Measurements from ENCODE around the gene EXOC6. TPM values are rescaled to one million over a fixed set of nuclear protein-coding genes. Genes with fewer than 3 reads are reported as not detected.

The EXOC6 gene
- total and polyA plus RNA-seq, 2 donors: 10.6 to 17.4 TPM

DNA sequence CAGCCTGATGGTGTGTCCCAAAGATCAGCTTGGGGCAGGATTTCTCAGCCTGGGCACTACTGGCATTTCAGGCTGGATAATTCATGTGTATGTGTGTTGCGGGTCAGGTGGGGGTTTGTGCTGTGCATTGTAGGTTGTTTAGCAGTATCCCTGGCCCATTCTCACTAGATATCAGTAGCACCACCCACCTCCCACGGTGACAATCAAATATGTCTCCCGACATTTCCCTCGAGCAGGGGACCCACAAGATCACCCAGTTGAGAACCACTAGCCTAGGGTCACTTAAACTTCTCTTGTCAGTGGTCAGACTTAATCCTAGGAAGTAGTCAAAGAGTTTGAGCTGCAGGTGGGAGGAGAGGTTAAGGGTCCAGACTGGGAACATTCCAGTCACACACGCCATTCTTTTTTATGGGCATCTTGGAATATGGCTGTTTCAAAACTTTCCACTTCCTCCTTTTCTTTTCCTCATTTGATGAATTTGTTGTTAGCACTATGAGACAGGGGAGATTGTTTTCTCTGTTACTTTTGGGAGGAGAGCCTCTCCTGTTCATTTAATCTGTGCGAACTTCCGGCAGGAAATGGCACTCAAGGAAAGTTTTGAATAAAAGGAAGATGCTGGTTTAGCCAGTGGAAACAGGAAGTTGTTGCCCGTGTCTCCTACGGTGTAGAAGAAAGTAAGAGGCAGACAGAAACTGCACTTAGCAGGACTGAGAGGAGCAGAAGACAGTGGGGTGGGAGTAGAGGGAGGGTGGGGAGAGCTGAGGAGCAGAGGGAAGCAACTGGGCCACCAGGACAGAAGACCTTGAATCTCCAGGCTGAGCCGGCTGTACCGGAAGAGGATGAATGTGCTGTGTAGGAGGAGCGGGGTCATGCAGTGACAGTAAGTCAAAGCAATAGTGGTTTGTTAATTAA is 17.6 kb upstream of the EXOC6 start:
- no peaks in the 10 kb centered on the region for H3K27me3 ChIP-seq (ENCODE audit: control insufficient read depth in 2 of 2, insufficient read depth in 1 of 2, low read length in 1 of 2)
- peak in 2 of 9 donors; percentile 26 to 49 for DNase-seq (ENCODE audit: low read depth in 6 of 9, low spot score in 9 of 9)
- H3K36me3 ChIP-seq (ENCODE audit: control insufficient read depth in 2 of 2, insufficient read depth in 2 of 2, low read length in 1 of 2): no peaks in the 10 kb centered on the region
- 45% methylated on average over 12 of the region's 12 CpGs for WGBS
- H3K27ac ChIP-seq (ENCODE audit: low read depth in 1 of 2, low read length in 1 of 2): peak overlapping the region in 1 of 2 donors; percentile 64
- H3K9me3 ChIP-seq (ENCODE audit: control insufficient read depth in 2 of 2, insufficient read depth in 1 of 2, low read length in 1 of 2): no peaks in the 10 kb centered on the region
- H3K4me3 ChIP-seq (ENCODE audit: low read length in 2 of 2): peak overlapping the region; percentile 22 to 32
- peaks cover 3 to 6% of the 10 kb centered on the region in 2 donors for H3K4me1 ChIP-seq (ENCODE audit: control insufficient read depth in 2 of 2, insufficient read depth in 2 of 2, low read length in 2 of 2)

- WGBS: 98% methylated on average over 10 of the region's 10 CpGs
- peaks cover 3 to 6% of the 10 kb centered on the region in 2 donors for H3K4me1 ChIP-seq (ENCODE audit: control insufficient read depth in 2 of 2, insufficient read depth in 2 of 2, low read length in 2 of 2)
- no peak overlapping the region for H3K4me3 ChIP-seq (ENCODE audit: low read length in 2 of 2)
These were observed 16.2 kb upstream of the EXOC6 start for GRCh38 chr10:92832121-92832520.

GRCh38 chr10:92832998-92833650 is 15.2 kb upstream of the EXOC6 start:
- Histone ChIP-seq H3K4me3 (ENCODE audit: low read length in 2 of 2) (no peak overlapping the region), H3K27ac (ENCODE audit: low read depth in 1 of 2, low read length in 1 of 2) (no peak overlapping the region), H3K9me3 (ENCODE audit: control insufficient read depth in 2 of 2, insufficient read depth in 1 of 2, low read length in 1 of 2) (no peaks in the 10 kb centered on the region), H3K4me1 (ENCODE audit: control insufficient read depth in 2 of 2, insufficient read depth in 2 of 2, low read length in 2 of 2) (peaks cover 3 to 6% of the 10 kb centered on the region in 2 donors), H3K27me3 (ENCODE audit: control insufficient read depth in 2 of 2, insufficient read depth in 1 of 2, low read length in 1 of 2) (no peaks in the 10 kb centered on the region), H3K36me3 (ENCODE audit: control insufficient read depth in 2 of 2, insufficient read depth in 2 of 2, low read length in 1 of 2) (no peaks in the 10 kb centered on the region)
- no peak for DNase-seq (ENCODE audit: low read depth in 6 of 9, low spot score in 9 of 9)
- WGBS: 93% methylated on average over 2 of the region's 2 CpGs

More at GRCh38 chr10:92832121-92832520, 16.2 kb upstream of the EXOC6 start:
- Histone ChIP-seq H3K9me3 (ENCODE audit: control insufficient read depth in 2 of 2, insufficient read depth in 1 of 2, low read length in 1 of 2) (no peaks in the 10 kb centered on the region), H3K27ac (ENCODE audit: low read depth in 1 of 2, low read length in 1 of 2) (no peak overlapping the region), H3K36me3 (ENCODE audit: control insufficient read depth in 2 of 2, insufficient read depth in 2 of 2, low read length in 1 of 2) (no peaks in the 10 kb centered on the region), H3K27me3 (ENCODE audit: control insufficient read depth in 2 of 2, insufficient read depth in 1 of 2, low read length in 1 of 2) (no peaks in the 10 kb centered on the region)
- no peak for DNase-seq (ENCODE audit: low read depth in 6 of 9, low spot score in 9 of 9)

DNA sequence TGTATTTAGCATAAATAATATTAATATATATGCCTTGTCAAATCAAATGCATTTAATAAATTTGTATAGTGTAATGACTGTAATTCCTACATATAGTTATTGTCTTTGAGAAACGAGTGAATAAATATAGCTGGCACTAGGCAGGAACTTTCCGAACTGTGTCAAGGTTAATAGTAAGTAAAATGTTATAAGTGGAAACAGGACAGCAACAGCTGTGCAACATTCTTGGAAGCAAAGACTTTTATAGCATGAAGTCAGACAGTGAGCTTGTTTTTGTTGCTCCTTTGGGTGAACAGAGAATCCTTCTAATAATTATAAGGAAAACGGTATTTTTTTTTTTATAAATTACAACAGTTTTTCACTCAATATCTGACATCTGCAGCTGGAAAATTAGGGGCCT is 14.0 kb upstream of the EXOC6 start:
- peaks cover 3 to 6% of the 10 kb centered on the region in 2 donors for H3K4me1 ChIP-seq (ENCODE audit: control insufficient read depth in 2 of 2, insufficient read depth in 2 of 2, low read length in 2 of 2)
- 97% methylated on average over 3 of the region's 3 CpGs for WGBS

GRCh38 chr10:92834986-92835385 is 13.3 kb upstream of the EXOC6 start:
- no peaks in the 10 kb centered on the region for H3K27me3 ChIP-seq (ENCODE audit: control insufficient read depth in 2 of 2, insufficient read depth in 1 of 2, low read length in 1 of 2)
- H3K9me3 ChIP-seq (ENCODE audit: control insufficient read depth in 2 of 2, insufficient read depth in 1 of 2, low read length in 1 of 2): no peaks in the 10 kb centered on the region
- DNase-seq (ENCODE audit: low read depth in 6 of 9, low spot score in 9 of 9): no peak
- no peak overlapping the region for H3K27ac ChIP-seq (ENCODE audit: low read depth in 1 of 2, low read length in 1 of 2)
- H3K4me3 ChIP-seq (ENCODE audit: low read length in 2 of 2): no peak overlapping the region
- H3K36me3 ChIP-seq (ENCODE audit: control insufficient read depth in 2 of 2, insufficient read depth in 2 of 2, low read length in 1 of 2): no peaks in the 10 kb centered on the region
- H3K4me1 ChIP-seq (ENCODE audit: control insufficient read depth in 2 of 2, insufficient read depth in 2 of 2, low read length in 2 of 2): peaks cover 3 to 6% of the 10 kb centered on the region in 2 donors

More for the DNA sequence above, 14.0 kb upstream of the EXOC6 start:
- no peak overlapping the region for H3K27ac ChIP-seq (ENCODE audit: low read depth in 1 of 2, low read length in 1 of 2)
- DNase-seq (ENCODE audit: low read depth in 6 of 9, low spot score in 9 of 9): no peak
- no peaks in the 10 kb centered on the region for H3K27me3 ChIP-seq (ENCODE audit: control insufficient read depth in 2 of 2, insufficient read depth in 1 of 2, low read length in 1 of 2)
- no peaks in the 10 kb centered on the region for H3K36me3 ChIP-seq (ENCODE audit: control insufficient read depth in 2 of 2, insufficient read depth in 2 of 2, low read length in 1 of 2)
- no peaks in the 10 kb centered on the region for H3K9me3 ChIP-seq (ENCODE audit: control insufficient read depth in 2 of 2, insufficient read depth in 1 of 2, low read length in 1 of 2)
- H3K4me3 ChIP-seq (ENCODE audit: low read length in 2 of 2): no peak overlapping the region

GRCh38 chr10:92837456-92837855 is 10.9 kb upstream of the EXOC6 start:
- WGBS: 75% methylated on average over 4 of the region's 4 CpGs
- no peak for DNase-seq (ENCODE audit: low read depth in 6 of 9, low spot score in 9 of 9)
- Histone ChIP-seq H3K4me3 (ENCODE audit: low read length in 2 of 2) (no peak overlapping the region), H3K4me1 (ENCODE audit: control insufficient read depth in 2 of 2, insufficient read depth in 2 of 2, low read length in 2 of 2) (no peaks in the 10 kb centered on the region), H3K27me3 (ENCODE audit: control insufficient read depth in 2 of 2, insufficient read depth in 1 of 2, low read length in 1 of 2) (no peaks in the 10 kb centered on the region), H3K36me3 (ENCODE audit: control insufficient read depth in 2 of 2, insufficient read depth in 2 of 2, low read length in 1 of 2) (no peaks in the 10 kb centered on the region), H3K9me3 (ENCODE audit: control insufficient read depth in 2 of 2, insufficient read depth in 1 of 2, low read length in 1 of 2) (no peaks in the 10 kb centered on the region), H3K27ac (ENCODE audit: low read depth in 1 of 2, low read length in 1 of 2) (no peak overlapping the region)

GRCh38 chr10:92839191-92840085 is 8.9 kb upstream of the EXOC6 start:
- H3K27me3 ChIP-seq (ENCODE audit: control insufficient read depth in 2 of 2, insufficient read depth in 1 of 2, low read length in 1 of 2): no peaks in the 10 kb centered on the region
- no peak overlapping the region for H3K4me3 ChIP-seq (ENCODE audit: low read length in 2 of 2)
- H3K4me1 ChIP-seq (ENCODE audit: control insufficient read depth in 2 of 2, insufficient read depth in 2 of 2, low read length in 2 of 2): no peaks in the 10 kb centered on the region
- no peaks in the 10 kb centered on the region for H3K36me3 ChIP-seq (ENCODE audit: control insufficient read depth in 2 of 2, insufficient read depth in 2 of 2, low read length in 1 of 2)
- no peaks in the 10 kb centered on the region for H3K9me3 ChIP-seq (ENCODE audit: control insufficient read depth in 2 of 2, insufficient read depth in 1 of 2, low read length in 1 of 2)
- no peak overlapping the region for H3K27ac ChIP-seq (ENCODE audit: low read depth in 1 of 2, low read length in 1 of 2)
- no peak for DNase-seq (ENCODE audit: low read depth in 6 of 9, low spot score in 9 of 9)
- 71% methylated on average over 10 of the region's 10 CpGs for WGBS

GRCh38 chr10:92844746-92845145 is 3.6 kb upstream of the EXOC6 start:
- Histone ChIP-seq H3K4me3 (ENCODE audit: low read length in 2 of 2) (no peak overlapping the region), H3K27ac (ENCODE audit: low read depth in 1 of 2, low read length in 1 of 2) (no peak overlapping the region), H3K9me3 (ENCODE audit: control insufficient read depth in 2 of 2, insufficient read depth in 1 of 2, low read length in 1 of 2) (no peaks in the 10 kb centered on the region), H3K4me1 (ENCODE audit: control insufficient read depth in 2 of 2, insufficient read depth in 2 of 2, low read length in 2 of 2) (peaks cover 3 to 7% of the 10 kb centered on the region in 2 donors), H3K27me3 (ENCODE audit: control insufficient read depth in 2 of 2, insufficient read depth in 1 of 2, low read length in 1 of 2) (no peaks in the 10 kb centered on the region), H3K36me3 (ENCODE audit: control insufficient read depth in 2 of 2, insufficient read depth in 2 of 2, low read length in 1 of 2) (no peaks in the 10 kb centered on the region)
- WGBS: 96% methylated on average over 3 of the region's 3 CpGs
- no peak for DNase-seq (ENCODE audit: low read depth in 6 of 9, low spot score in 9 of 9)

Measured in thymus (tissue), 11 donors.